ENCODE results near the gene PPP2R2C. TPM values are rescaled to one million over a fixed set of nuclear protein-coding genes. Genes with fewer than 3 reads are reported as not detected.

The PPP2R2C gene
- total RNA-seq, 1 donor from 2014 or later, result 10.8 TPM

DNA sequence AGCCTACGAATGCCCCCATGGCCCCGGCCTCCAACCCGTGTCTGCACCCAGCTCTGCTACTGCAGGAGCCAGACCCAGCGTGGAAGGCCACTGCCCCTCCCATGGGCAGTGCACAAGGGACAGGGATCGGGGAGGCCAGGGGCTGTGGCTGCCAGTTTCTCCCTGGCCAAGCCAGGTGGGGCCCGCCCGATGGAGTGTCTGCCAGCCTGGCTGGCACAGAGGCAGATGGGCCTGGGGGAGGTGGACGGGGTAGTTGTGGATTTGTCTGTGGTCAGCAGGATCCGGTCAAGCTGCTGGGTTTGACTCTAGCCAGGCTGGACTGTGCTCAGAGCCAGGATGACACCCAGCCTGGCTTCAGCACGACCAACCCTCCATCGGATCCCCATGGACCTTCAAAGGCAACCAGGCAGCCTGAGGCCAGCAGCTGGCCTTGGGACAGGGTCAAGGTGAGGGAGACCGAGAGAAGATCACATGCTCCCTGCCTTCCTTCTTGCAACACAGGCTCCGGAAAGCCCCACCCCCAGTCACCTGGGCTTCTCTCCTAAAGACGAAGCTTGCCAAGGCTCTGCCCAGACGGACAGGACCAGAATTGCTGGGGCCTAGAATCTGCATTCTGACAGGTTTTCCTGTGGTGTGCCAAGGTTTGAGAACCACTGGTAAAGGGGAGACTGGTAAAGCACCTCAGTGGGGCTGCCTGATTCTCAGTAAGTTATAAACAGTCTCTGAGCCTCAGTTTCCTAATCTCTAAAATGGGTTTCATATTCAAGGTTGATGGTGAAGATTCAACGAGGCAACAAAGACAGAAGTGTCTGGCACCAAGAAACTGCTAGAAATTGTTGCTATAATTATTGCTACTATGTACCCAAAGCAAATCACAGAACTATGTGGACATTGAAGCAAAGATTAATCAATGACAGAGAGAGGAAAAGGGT lies 78.6 kb downstream of the PPP2R2C start:
- no peak overlapping the region for H3K27ac Mint-ChIP-seq
- no peaks in the 10 kb centered on the region for H3K9me3 Mint-ChIP-seq
- no peak for DNase-seq (ENCODE audit: extremely low spot score, unreplicated experiment)
- TF ChIP-seq, protein P1, sequence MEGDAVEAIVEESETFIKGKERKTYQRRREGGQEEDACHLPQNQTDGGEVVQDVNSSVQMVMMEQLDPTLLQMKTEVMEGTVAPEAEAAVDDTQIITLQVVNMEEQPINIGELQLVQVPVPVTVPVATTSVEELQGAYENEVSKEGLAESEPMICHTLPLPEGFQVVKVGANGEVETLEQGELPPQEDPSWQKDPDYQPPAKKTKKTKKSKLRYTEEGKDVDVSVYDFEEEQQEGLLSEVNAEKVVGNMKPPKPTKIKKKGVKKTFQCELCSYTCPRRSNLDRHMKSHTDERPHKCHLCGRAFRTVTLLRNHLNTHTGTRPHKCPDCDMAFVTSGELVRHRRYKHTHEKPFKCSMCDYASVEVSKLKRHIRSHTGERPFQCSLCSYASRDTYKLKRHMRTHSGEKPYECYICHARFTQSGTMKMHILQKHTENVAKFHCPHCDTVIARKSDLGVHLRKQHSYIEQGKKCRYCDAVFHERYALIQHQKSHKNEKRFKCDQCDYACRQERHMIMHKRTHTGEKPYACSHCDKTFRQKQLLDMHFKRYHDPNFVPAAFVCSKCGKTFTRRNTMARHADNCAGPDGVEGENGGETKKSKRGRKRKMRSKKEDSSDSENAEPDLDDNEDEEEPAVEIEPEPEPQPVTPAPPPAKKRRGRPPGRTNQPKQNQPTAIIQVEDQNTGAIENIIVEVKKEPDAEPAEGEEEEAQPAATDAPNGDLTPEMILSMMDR (conservative IDR thresholded peaks at IDR 0.05), result no peak
- H3K4me1 Mint-ChIP-seq (ENCODE audit: unreplicated experiment), result peaks cover 4% of the 10 kb centered on the region
- no peaks in the 10 kb centered on the region for H3K36me3 Mint-ChIP-seq
- H3K4me3 Mint-ChIP-seq, result no peak overlapping the region
- peaks cover 36% of the 10 kb centered on the region for H3K27me3 Mint-ChIP-seq

DNA sequence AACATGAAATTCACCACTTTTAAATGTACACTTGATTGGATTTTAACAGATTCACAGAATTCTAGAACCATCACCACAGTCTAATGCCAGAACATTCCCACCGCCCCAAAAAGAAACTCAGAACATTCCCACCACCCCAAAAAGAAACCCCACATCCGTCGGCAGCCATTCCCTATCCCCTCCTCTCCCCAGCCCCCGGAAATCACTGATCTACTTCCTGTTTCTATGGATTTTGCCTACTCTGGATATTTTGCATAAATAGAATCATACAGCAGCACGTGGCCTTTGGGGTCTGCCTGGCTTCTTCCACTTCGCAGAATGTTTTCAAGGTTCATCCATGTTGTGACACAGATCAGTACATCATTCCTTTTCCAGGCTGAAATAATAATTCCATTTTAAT lies 79.3 kb downstream of the PPP2R2C start:
- no peak overlapping the region for H3K4me3 Mint-ChIP-seq
- H3K27ac Mint-ChIP-seq, result no peak overlapping the region
- H3K27me3 Mint-ChIP-seq, result peaks cover 32% of the 10 kb centered on the region
- peaks cover 4% of the 10 kb centered on the region for H3K4me1 Mint-ChIP-seq (ENCODE audit: unreplicated experiment)
- no peaks in the 10 kb centered on the region for H3K9me3 Mint-ChIP-seq
- H3K36me3 Mint-ChIP-seq, result no peaks in the 10 kb centered on the region
- no peak for DNase-seq (ENCODE audit: extremely low spot score, unreplicated experiment)
- TF ChIP-seq, protein P1 (conservative IDR thresholded peaks at IDR 0.05), result no peak

DNA sequence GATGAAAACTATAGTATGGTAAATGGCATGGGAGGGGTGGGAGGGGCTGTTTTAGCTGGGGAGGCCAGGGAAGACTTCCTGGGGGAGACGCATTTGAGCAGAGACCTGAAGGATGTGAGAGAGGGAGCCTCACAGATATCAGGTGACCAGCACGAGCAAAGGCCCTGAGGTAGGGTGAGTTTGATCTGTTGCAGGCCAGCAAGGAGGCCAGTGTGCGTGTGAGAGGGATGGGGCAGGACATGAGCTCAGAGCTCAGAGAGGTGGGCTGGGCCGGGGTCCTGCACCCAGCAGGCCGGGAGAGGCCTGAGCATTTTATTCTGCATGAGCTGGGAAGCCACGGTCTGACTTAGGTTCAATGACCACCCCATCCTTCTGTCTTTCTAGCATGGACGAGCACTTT lies 80.0 kb downstream of the PPP2R2C start:
- TF ChIP-seq, protein P1 (conservative IDR thresholded peaks at IDR 0.05), result no peak
- Mint-ChIP-seq H3K36me3 (no peaks in the 10 kb centered on the region), H3K4me1 (ENCODE audit: unreplicated experiment) (peaks cover 4% of the 10 kb centered on the region), H3K9me3 (no peaks in the 10 kb centered on the region), H3K27me3 (peaks cover 28% of the 10 kb centered on the region), H3K27ac (no peak overlapping the region), H3K4me3 (no peak overlapping the region)
- DNase-seq (ENCODE audit: extremely low spot score, unreplicated experiment), result no peak

DNA sequence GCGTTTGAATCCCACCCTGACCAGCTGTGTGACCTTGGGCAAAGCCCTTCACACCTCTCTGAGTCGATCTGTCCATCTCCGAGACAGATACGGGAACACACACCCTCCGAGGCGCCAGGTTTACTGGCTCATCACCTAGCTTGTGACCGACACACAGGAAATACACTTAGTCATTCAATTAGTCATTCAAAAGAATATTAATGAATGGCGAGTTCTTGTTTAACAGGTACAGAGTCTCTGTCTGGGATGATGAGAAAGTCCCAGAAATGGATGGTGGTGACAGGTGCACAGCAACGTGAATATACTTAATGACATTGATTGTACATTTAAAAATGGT lies 80.6 kb downstream of the PPP2R2C start:
- peak overlapping the region; percentile 85 for H3K27ac Mint-ChIP-seq
- peaks cover 28% of the 10 kb centered on the region for H3K27me3 Mint-ChIP-seq
- no peaks in the 10 kb centered on the region for H3K36me3 Mint-ChIP-seq
- H3K4me1 Mint-ChIP-seq (ENCODE audit: unreplicated experiment), result peaks cover 4% of the 10 kb centered on the region
- H3K4me3 Mint-ChIP-seq, result no peak overlapping the region
- TF ChIP-seq, protein P1 (conservative IDR thresholded peaks at IDR 0.05), result no peak
- no peak for DNase-seq (ENCODE audit: extremely low spot score, unreplicated experiment)
- H3K9me3 Mint-ChIP-seq, result no peaks in the 10 kb centered on the region

DNA sequence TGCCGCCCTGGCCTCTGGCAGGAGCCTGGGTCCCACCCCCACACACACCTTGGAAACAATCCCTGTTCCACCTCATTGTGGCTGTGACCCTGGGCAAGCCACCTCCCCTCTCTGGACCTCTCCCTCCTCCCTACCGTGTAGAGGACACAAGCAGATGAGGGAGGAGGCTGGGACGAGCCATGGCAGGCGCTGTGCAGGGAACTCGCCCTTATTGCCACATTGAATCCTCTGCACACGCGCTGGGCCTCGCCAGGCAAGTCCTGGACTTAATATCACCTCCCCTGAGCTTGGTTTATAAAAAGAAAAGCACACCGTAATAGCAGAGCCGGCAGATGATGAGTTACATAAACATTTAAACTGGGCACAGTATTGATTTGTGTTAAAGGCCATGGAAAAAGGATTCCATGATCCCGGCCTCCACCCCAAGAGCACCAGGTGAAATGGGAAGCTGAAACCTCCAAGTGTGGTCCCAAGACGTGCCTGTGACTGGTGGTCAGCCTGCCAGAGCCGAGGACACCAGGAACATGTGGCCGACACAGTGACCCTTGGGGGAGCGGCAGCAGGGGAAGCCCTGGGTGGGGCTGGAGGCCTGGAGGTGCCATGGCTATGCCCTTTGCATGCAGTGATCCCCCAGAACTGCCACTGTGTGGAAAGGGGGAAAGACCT lies 81.1 kb downstream of the PPP2R2C start:
- Mint-ChIP-seq H3K4me3 (peak overlapping the region; percentile 52), H3K9me3 (no peaks in the 10 kb centered on the region), H3K36me3 (no peaks in the 10 kb centered on the region), H3K27me3 (peaks cover 33% of the 10 kb centered on the region), H3K27ac (peak overlapping the region; percentile 85), H3K4me1 (ENCODE audit: unreplicated experiment) (peaks cover 4% of the 10 kb centered on the region)
- TF ChIP-seq, protein P1 (conservative IDR thresholded peaks at IDR 0.05), result no peak
- no peak for DNase-seq (ENCODE audit: extremely low spot score, unreplicated experiment)
